Measurements from ENCODE around the gene DDX27. TPM values are rescaled to one million over a fixed set of nuclear protein-coding genes. Genes with fewer than 3 reads are reported as not detected.
A peak's percentile ranks its signal among the peaks of the same experiment; 100 is the strongest.

Gene DDX27
- total and polyA plus RNA-seq, 2 of the 13 experiments (the other 11 are each of a cell fraction or from before 2014, with no cell fraction given), result 42.6 to 72.8 TPM

- TF ChIP-seq JUND (CRISPR knock-in tag; IDR thresholded peaks at IDR 0.05) (no peak), MIXL1 (CRISPR knock-in tag; IDR thresholded peaks at IDR 0.05) (peak; percentile 86), DNMT1 (CRISPR knock-in tag; IDR thresholded peaks at IDR 0.05) (no peak), ZNF652 (CRISPR knock-in tag; IDR thresholded peaks at IDR 0.05; ENCODE audit: borderline replicate concordance, low read depth) (peak; percentile 32; the same call in 1 of the 2 replicates), ZNF629 (CRISPR knock-in tag; conservative IDR thresholded peaks at IDR 0.05) (no peak), DZIP1 (CRISPR knock-in tag; IDR thresholded peaks at IDR 0.05) (no peak), SP140L (CRISPR knock-in tag; IDR thresholded peaks at IDR 0.05; ENCODE audit: borderline replicate concordance) (peak; percentile 78; the same call in 1 of the 2 replicates), ZNF549 (CRISPR knock-in tag; IDR thresholded peaks at IDR 0.05) (no peak), NAIF1 (CRISPR knock-in tag; IDR thresholded peaks at IDR 0.05; ENCODE audit: borderline replicate concordance) (no peak), ZXDC (CRISPR knock-in tag; IDR thresholded peaks at IDR 0.05) (no peak), NCOA2 (CRISPR knock-in tag; IDR thresholded peaks at IDR 0.05) (0 out of 2 replicates have a peak, but pooled peaks have one; percentile 27), ZNF383 (CRISPR knock-in tag; IDR thresholded peaks at IDR 0.05; ENCODE audit: borderline replicate concordance) (no peak), MED1 (CRISPR knock-in tag; IDR thresholded peaks at IDR 0.05) (peak; percentile 59; the same call in 1 of the 2 replicates), ZNF275 (CRISPR knock-in tag; IDR thresholded peaks at IDR 0.05; ENCODE audit: borderline replicate concordance) (no peak), E2F1 (CRISPR knock-in tag; IDR thresholded peaks at IDR 0.05) (peak; percentile 53; the same call in 1 of the 2 replicates), ZNF564 (CRISPR knock-in tag; IDR thresholded peaks at IDR 0.05) (no peak)
- TF ChIP-seq, protein P1, sequence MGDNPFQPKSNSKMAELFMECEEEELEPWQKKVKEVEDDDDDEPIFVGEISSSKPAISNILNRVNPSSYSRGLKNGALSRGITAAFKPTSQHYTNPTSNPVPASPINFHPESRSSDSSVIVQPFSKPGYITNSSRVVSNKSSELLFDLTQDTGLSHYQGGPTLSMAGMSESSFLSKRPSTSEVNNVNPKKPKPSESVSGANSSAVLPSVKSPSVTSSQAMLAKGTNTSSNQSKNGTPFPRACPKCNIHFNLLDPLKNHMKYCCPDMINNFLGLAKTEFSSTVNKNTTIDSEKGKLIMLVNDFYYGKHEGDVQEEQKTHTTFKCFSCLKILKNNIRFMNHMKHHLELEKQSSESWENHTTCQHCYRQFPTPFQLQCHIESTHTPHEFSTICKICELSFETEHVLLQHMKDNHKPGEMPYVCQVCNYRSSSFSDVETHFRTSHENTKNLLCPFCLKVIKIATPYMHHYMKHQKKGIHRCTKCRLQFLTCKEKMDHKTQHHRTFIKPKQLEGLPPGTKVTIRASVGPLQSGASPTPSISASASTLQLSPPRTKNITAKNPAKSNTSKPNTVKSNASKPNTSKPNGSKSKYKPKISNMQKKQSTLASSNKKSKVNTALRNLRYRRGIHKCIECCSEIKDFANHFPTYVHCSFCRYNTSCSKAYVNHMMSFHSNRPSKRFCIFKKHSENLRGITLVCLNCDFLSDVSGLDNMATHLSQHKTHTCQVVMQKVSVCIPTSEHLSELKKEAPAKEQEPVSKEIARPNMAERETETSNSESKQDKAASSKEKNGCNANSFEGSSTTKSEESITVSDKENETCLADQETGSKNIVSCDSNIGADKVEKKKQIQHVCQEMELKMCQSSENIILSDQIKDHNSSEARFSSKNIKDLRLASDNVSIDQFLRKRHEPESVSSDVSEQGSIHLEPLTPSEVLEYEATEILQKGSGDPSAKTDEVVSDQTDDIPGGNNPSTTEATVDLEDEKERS (CRISPR knock-in tag; IDR thresholded peaks at IDR 0.05), result no peak
- TF ChIP-seq, protein P2, sequence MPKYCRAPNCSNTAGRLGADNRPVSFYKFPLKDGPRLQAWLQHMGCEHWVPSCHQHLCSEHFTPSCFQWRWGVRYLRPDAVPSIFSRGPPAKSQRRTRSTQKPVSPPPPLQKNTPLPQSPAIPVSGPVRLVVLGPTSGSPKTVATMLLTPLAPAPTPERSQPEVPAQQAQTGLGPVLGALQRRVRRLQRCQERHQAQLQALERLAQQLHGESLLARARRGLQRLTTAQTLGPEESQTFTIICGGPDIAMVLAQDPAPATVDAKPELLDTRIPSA (CRISPR knock-in tag; IDR thresholded peaks at IDR 0.05; ENCODE audit: borderline replicate concordance), result no peak
Observed at GRCh38 chr20:49216991-49217578, 2.1 kb upstream of the DDX27 start (continued).
